SU-DHL-6 (cell line): ENCODE measurements around the gene RARA.
A peak's percentile ranks its signal among the peaks of the same experiment; 100 is the strongest.

Experiments used
- H2AFZ ChIP-seq: fragments of 200-600 bp; sonication (generic); 2 replicates; pipeline ENCODE4 v1.6.1; 2014; ENCODE audit warnings: low read depth, mild to moderate bottlenecking, moderate library complexity, mixed read lengths, antibody characterized with exemption, low read length; ENCODE audit not compliant: severe bottlenecking
- H3F3A ChIP-seq: fragments of 200-600 bp; shearing (Covaris generic); 2 replicates; pipeline ENCODE4 v1.6.0; 2016; ENCODE audit warnings: antibody characterized with exemption, mild to moderate bottlenecking; ENCODE audit not compliant: insufficient read depth
- H3K27ac ChIP-seq: fragments of 200-600 bp; sonication (generic); 2 replicates; pipeline ENCODE4 v1.5.1; 2016; ENCODE audit warnings: low read depth, mild to moderate bottlenecking, low read length, moderate library complexity, mixed read lengths
- H3K27me3 ChIP-seq: fragments of 200-600 bp; sonication (generic), shearing (Covaris generic); 2 replicates; pipeline ENCODE4 v1.6.0; 2014; ENCODE audit warnings: mild to moderate bottlenecking, low read length
- H3K36me3 ChIP-seq: fragments of 200-600 bp; sonication (generic); 2 replicates; pipeline ENCODE4 v1.6.1; 2014; ENCODE audit warnings: mild to moderate bottlenecking, low read length, mixed read lengths
- H3K4me2 ChIP-seq: fragments of 300-600, 200-600 bp; shearing (Covaris generic), sonication (generic); 2 replicates; pipeline ENCODE4 v1.6.0; 2014; ENCODE audit warnings: low read length, low read depth, mild to moderate bottlenecking; ENCODE audit not compliant: poor library complexity, severe bottlenecking
- H3K4me3 ChIP-seq: fragments of 200-600 bp; sonication (generic); 2 replicates; pipeline ENCODE4 v1.5.1; 2014; ENCODE audit warnings: antibody characterized with exemption, low read length, mild to moderate bottlenecking, mixed read lengths; ENCODE audit not compliant: insufficient read depth, poor library complexity, severe bottlenecking
- H3K79me2 ChIP-seq: fragments of 200-600 bp; sonication (generic); 2 replicates; pipeline ENCODE4 v1.6.1; 2014; ENCODE audit warnings: mild to moderate bottlenecking, low read length, moderate library complexity; ENCODE audit not compliant: insufficient read depth
- H3K9ac ChIP-seq: fragments of 200-600 bp; sonication (generic); 2 replicates; pipeline ENCODE4 v1.7.0; 2014; ENCODE audit warnings: mild to moderate bottlenecking, low read length
- H3K9me2 ChIP-seq: fragments of 200-600 bp; sonication (generic); replicated peaks from 2 replicates; pipeline ENCODE4 v1.6.1; 2014; ENCODE audit warnings: low read length; ENCODE audit not compliant: insufficient read depth
- H3K9me3 ChIP-seq: fragments of 200-600 bp; sonication (generic); 2 replicates; pipeline ENCODE4 v1.6.1; 2014; ENCODE audit warnings: low read length, mixed read lengths; ENCODE audit not compliant: insufficient read depth
- H4K20me1 ChIP-seq: fragments of 200-600 bp; sonication (generic); 2 replicates; pipeline ENCODE4 v1.6.1; 2014; ENCODE audit warnings: low read depth, mild to moderate bottlenecking, antibody characterized with exemption, low read length, moderate library complexity, mixed read lengths
- EZH2phosphoT487 ChIP-seq: fragments of 200-600 bp; sonication (generic), shearing (Covaris generic); conservative IDR thresholded peaks from 2 replicates; pipeline ENCODE4 v1.6.1; 2018; ENCODE audit warnings: mild to moderate bottlenecking, antibody characterized with exemption, low read length, moderate library complexity, mixed read lengths
- TF ChIP-seq, protein P1 (sequence below): fragments of 200-600 bp; sonication (generic); IDR thresholded peaks from one replicate; pipeline ENCODE4 v1.5.1; 2017; ENCODE audit warnings: antibody characterized with exemption, mild to moderate bottlenecking, low read length, moderate library complexity; ENCODE audit not compliant: insufficient read depth, poor library complexity, severe bottlenecking

RARA gene

DNA sequence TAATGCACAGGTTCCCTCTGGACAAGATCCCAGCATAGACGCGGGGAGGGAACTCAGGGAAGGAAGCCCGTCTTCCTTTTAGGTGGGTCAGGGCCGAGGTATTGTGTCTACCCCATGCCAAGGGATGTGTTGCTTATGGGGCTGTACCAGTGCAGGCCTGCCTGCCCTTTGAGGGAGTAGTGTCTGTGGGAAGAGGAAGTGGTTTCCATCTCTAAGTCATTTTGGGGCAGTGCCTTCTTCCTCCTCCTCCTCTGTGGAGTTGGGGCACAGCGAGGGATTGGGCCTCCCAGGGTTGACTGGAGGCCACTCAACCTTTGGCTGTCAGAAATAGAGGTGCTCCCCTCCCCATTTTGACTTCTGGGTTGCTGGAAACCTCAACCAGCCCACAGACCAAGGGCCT is 29.1 kb downstream of the RARA start:
- Histone ChIP-seq H3K4me3 (no peak overlapping the region), H3K36me3 (no peaks in the 10 kb centered on the region; the same call in 1 of the 2 replicates), H2AFZ (no peak overlapping the region), H3K9ac (no peak overlapping the region), H3K79me2 (no peaks in the 10 kb centered on the region), H3K27me3 (no peaks in the 10 kb centered on the region), H3K27ac (no peak overlapping the region), H3K4me2 (no peak overlapping the region), H3K9me2 (no peaks in the 10 kb centered on the region), H3K9me3 (no peaks in the 10 kb centered on the region), H3F3A (peaks cover 9% of the 10 kb centered on the region), H4K20me1 (peaks cover 4% of the 10 kb centered on the region; the same call in 1 of the 2 replicates)
- TF ChIP-seq, protein P1, sequence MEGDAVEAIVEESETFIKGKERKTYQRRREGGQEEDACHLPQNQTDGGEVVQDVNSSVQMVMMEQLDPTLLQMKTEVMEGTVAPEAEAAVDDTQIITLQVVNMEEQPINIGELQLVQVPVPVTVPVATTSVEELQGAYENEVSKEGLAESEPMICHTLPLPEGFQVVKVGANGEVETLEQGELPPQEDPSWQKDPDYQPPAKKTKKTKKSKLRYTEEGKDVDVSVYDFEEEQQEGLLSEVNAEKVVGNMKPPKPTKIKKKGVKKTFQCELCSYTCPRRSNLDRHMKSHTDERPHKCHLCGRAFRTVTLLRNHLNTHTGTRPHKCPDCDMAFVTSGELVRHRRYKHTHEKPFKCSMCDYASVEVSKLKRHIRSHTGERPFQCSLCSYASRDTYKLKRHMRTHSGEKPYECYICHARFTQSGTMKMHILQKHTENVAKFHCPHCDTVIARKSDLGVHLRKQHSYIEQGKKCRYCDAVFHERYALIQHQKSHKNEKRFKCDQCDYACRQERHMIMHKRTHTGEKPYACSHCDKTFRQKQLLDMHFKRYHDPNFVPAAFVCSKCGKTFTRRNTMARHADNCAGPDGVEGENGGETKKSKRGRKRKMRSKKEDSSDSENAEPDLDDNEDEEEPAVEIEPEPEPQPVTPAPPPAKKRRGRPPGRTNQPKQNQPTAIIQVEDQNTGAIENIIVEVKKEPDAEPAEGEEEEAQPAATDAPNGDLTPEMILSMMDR = no peak
- no peak for TF ChIP-seq EZH2phosphoT487

DNA sequence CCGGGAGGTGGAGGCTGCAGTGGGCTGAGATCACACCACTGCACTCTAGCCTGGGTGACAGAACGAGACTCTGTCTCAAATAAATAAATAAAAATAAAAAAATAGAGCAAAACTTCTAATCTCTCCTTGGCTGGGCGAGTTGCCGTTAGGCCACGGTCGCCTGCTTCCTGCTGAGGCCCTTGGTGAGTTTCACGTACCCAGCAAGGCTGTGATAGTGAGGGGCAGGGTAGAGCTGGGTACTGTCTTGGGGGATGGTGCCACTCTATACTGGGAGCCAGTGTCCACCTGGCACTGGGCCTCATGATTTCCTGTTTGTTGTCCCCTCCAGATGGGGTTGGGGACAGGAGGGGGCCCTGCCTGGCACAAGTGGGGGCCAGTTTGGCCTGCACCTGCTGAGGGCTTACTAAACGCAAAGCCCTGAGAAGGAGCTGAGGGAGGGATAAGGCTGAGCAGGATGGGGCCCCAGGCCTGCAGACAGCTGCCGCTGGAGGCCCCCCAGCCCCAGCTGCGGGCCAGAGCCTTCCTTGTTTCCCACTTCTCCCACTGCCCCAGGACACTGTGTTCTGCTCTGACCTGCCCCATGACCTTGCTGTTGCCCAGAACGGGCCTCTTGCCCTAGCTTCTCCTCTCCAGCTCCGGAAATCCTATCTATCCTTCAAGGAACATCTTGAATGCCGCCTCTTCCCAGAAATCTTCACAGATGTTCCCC is 30.1 kb downstream of the RARA start:
- Histone ChIP-seq H4K20me1 (peaks cover 4% of the 10 kb centered on the region; the same call in 1 of the 2 replicates), H3K9me3 (no peaks in the 10 kb centered on the region), H3F3A (peaks cover 9% of the 10 kb centered on the region), H3K27me3 (no peaks in the 10 kb centered on the region), H3K9ac (no peak overlapping the region), H3K4me3 (no peak overlapping the region), H2AFZ (no peak overlapping the region), H3K79me2 (no peaks in the 10 kb centered on the region), H3K4me2 (no peak overlapping the region), H3K9me2 (no peaks in the 10 kb centered on the region), H3K36me3 (no peaks in the 10 kb centered on the region; the same call in 1 of the 2 replicates), H3K27ac (no peak overlapping the region)
- TF ChIP-seq, protein P1 = no peak
- TF ChIP-seq EZH2phosphoT487 = no peak

DNA sequence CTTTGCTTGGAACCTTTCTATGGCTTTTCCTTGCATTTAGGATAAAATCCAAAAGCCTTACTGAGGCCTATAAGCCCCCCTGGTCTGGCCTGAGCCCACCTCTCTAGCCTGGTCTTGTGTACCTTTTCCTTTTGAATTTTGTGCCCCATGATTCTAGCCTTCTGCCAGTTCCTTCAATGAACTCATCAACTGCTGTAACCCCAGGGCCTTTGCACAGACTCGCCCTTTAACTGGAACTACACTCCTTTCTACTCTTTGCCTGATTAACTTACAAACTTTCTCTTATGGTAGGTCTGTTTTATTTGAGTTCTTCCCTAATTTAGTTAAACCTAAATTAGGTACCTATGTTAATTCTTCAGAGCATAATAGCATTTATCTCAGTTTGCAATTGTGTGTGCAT is 31.3 kb downstream of the RARA start:
- Histone ChIP-seq H3K4me2 (peak overlapping the region; percentile 61), H3K9ac (0 out of 2 replicates have a peak overlapping the region, but pooled peaks have one; percentile 29), H3K79me2 (no peaks in the 10 kb centered on the region), H3F3A (peaks cover 9% of the 10 kb centered on the region), H3K9me3 (no peaks in the 10 kb centered on the region), H3K27me3 (no peaks in the 10 kb centered on the region), H3K27ac (no peak overlapping the region), H2AFZ (no peak overlapping the region), H3K9me2 (no peaks in the 10 kb centered on the region), H3K36me3 (no peaks in the 10 kb centered on the region; the same call in 1 of the 2 replicates), H3K4me3 (no peak overlapping the region), H4K20me1 (peaks cover 4% of the 10 kb centered on the region; the same call in 1 of the 2 replicates)
- TF ChIP-seq, protein P1 = no peak
- TF ChIP-seq EZH2phosphoT487 = no peak
